Activated naive CD4-positive, alpha-beta T cell treated with anti-CD3 and anti-CD28 coated beads for 36 hours (primary cell): ENCODE data around the gene FAM20C. TPM values are rescaled to one million over a fixed set of nuclear protein-coding genes. Genes with fewer than 3 reads are reported as not detected.
"Not testable (repeated sequence)": the region's sequence is repeated elsewhere in the genome, so short reads cannot be mapped to it uniquely, and the experiment has no call there.

ENCODE experiments used
- CTCF ChIA-PET: fragments of 350-600 bp; sonication (Branson Sonifier 250); formaldehyde crosslinking; loops from one replicate; lab custom pipeline; 2021; ENCODE audit warnings: antibody characterized with exemption; lab: Charles Lee
- DNase-seq: peaks from one replicate; pipeline ENCODE4 v3.0.0-alpha.2; 2020
- H3K27ac Mint-ChIP-seq: one replicate; pipeline ENCODE4 v1.8.0; 2021; ENCODE audit warnings: mild to moderate bottlenecking, mixed read lengths
- H3K27me3 Mint-ChIP-seq: one replicate; pipeline ENCODE4 v1.8.0; 2021; ENCODE audit warnings: low read depth, mixed read lengths
- H3K36me3 Mint-ChIP-seq: one replicate; pipeline ENCODE4 v1.8.0; 2021; ENCODE audit warnings: low read depth, mixed read lengths
- H3K4me1 Mint-ChIP-seq: one replicate; pipeline ENCODE4 v1.8.0; 2021; ENCODE audit warnings: low read depth, mixed read lengths
- H3K4me3 Mint-ChIP-seq: one replicate; pipeline ENCODE4 v1.8.0; 2021; ENCODE audit warnings: mild to moderate bottlenecking, moderate library complexity, mixed read lengths
- H3K9me3 Mint-ChIP-seq: one replicate; pipeline ENCODE4 v1.8.0; 2021; ENCODE audit warnings: mixed read lengths
- intact Hi-C: fragments of 100-400 bp; cut with micrococcal nuclease; formaldehyde crosslinking; loops from one replicate; pipeline ENCODE4 v1.15.1; 2023
- total RNA-seq, 2 experiments: library from RNA; stranded (reverse); gene quantifications; one replicate each; pipeline ENCODE4 v1.2.3, GENCODE V29; 2021

The FAM20C gene
- total RNA-seq, 2 experiments from 2014 or later, result 0.26 to 0.91 TPM

DNA sequence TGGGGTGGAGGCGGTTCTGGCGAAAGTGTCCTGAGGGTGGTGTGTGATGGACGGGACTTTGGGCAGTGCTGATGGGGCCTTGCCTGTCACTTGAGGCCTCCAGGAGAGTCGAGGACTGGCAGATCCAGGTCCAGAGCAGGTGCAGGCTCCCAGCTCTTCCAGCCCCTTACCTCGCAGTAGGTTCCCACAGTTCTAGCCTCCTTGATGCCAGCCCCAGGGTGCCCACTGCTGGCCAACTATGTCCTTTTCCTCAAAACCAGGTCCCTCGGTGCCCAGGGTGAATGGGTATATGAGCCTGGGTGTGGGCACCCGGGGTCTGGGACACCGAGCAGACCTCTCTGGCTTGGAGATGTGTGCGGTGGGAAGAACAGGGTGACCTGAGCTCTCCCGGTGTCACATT lies 8.3 kb downstream of the FAM20C start:
- no peaks in the 10 kb centered on the region for H3K9me3 Mint-ChIP-seq
- DNase-seq, result no peak
- no peak overlapping the region for H3K4me3 Mint-ChIP-seq
- H3K4me1 Mint-ChIP-seq, result no peaks in the 10 kb centered on the region
- no peak overlapping the region for H3K27ac Mint-ChIP-seq
- no peaks in the 10 kb centered on the region for H3K36me3 Mint-ChIP-seq
- CTCF ChIA-PET, result interaction anchor here (0.6 to 0.9 kb wide), 2 partner anchors 62 to 65 kb away, joined by 3 to 5 read pairs; no protein-coding TSS in a partner anchor
- H3K27me3 Mint-ChIP-seq, result peaks cover 6% of the 10 kb centered on the region
- intact Hi-C loops, result no loop called here

DNA sequence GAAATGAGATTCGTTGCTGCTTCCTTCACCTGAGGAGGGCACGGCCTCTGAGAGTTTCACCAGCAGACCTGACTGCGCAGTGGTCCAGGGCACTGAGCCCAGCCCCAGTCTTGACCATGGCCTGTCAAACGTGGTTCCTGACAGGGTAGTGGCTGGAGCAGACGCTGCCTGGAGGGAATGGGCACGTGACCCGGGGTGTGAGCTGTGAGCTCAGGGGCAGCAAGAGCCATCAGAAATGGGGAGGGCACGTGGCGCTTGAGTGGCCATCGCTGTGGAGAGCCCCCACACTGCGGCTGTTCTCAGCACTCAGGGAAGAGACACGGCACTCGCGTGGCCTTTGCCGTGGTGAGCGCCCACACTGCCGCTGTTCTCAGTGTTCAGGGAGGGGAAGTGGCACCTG lies 12.0 kb downstream of the FAM20C start:
- no peaks in the 10 kb centered on the region for H3K36me3 Mint-ChIP-seq
- H3K4me1 Mint-ChIP-seq, result no peaks in the 10 kb centered on the region
- H3K27ac Mint-ChIP-seq, result no peak overlapping the region
- DNase-seq, result no peak
- CTCF ChIA-PET, result no interaction called here
- no peaks in the 10 kb centered on the region for H3K9me3 Mint-ChIP-seq
- H3K27me3 Mint-ChIP-seq, result no peaks in the 10 kb centered on the region
- intact Hi-C loops, result no loop called here
- no peak overlapping the region for H3K4me3 Mint-ChIP-seq

DNA sequence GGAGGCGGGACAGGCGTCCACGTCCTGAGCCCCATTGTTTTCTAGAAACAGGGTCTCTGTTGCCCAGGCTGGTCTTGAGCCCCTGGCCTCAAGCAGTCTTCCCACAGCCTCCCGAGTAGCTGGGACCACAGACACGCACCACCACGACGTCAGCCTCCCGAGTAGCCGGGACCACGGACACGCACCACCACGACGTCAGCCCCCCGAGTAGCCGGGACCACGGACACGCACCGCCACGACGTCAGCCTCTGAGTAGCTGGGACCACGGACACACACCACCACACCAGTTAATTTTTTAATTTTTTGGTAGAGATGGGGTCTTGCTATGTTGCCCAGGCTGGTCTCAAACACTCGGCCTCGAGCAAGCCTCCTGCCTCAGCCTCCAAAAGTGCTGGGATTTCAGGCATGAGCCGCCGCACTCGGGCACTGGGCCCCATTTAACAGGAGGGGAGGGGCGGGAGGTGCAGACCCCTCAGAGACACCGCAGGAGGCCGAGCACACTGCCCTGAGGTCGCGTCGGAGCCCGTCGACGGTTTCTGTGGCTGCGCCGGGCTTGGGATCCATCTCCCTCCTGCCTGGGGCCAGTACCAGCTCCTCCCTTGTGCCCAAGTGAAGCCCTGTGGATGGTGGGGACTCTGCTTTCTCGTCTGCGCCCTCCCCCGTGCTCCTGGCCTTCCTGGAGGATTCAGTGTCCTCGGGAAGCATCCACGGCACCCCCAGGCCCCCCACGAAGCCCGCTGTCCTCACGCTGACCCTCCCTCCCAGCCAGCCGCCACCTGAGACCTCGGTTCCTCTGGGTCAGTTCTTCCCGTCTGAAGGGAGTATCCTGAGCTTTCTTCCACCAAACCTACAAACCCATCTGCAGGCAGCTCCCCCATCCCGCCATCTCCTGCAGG lies 13.0 kb downstream of the FAM20C start:
- H3K27ac Mint-ChIP-seq, result no peak overlapping the region
- H3K4me3 Mint-ChIP-seq, result no peak overlapping the region
- DNase-seq, result no peak
- H3K4me1 Mint-ChIP-seq, result no peaks in the 10 kb centered on the region
- intact Hi-C loops, result no loop called here
- no peaks in the 10 kb centered on the region for H3K27me3 Mint-ChIP-seq
- no peaks in the 10 kb centered on the region for H3K9me3 Mint-ChIP-seq
- no peaks in the 10 kb centered on the region for H3K36me3 Mint-ChIP-seq
- CTCF ChIA-PET, result no interaction called here

DNA sequence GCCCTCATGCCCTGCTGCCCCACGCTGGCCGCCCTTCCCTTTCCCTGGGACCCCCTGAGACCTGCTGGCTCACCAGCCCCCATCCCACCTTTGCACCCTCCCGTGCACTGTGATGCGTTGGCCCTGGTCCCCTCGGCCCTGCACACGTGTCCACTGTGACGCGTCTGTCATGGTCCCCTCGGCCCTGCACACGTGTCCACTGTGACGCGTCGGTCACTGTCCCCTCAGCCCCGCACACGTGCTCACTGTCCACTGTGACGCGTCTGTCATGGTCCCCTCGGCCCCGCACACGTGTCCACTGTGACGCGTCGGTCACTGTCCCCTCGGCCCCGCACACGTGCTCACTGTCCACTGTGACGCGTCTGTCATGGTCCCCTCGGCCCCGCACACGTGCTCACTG lies 14.0 kb downstream of the FAM20C start:
- H3K36me3 Mint-ChIP-seq, H3K27me3 Mint-ChIP-seq, intact Hi-C loops, H3K4me1 Mint-ChIP-seq, H3K27ac Mint-ChIP-seq, DNase-seq, H3K4me3 Mint-ChIP-seq, H3K9me3 Mint-ChIP-seq, CTCF ChIA-PET: not testable (repeated sequence)

DNA sequence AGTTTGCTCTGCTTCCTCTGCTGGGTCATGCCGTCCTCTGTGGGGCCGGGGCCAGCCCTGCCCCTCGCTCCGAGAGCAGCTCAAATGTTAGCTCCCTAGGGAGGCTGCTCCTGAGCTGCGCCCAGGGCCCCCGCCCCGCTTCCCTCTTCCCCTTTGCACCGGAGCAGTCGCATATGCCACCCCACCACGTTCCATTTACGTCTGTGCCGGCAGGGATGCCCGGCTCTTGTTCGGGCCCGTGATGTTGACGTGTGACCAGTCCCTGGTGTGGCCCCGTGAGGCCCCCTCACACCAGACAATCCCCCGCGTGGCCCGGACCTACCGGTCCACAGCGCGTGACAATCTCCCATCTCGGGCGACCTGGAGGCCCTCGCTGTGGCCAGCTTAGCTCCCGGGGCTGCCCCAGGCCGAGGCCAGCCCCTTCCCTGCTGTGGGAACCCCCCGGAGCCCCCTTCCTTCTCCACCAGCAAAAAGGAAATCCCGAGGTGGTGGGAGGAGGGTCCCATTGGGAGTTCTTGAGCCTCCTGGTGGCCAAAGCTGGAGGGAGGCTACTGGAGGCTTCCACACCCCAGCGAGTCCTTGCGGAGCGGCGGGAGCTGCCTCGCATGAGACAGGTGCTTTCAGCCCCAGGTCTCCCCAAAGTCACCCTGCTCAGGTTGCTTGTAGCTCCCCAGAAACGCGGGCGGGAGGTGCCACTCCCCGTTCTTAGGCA lies 15.2 kb downstream of the FAM20C start:
- no peaks in the 10 kb centered on the region for H3K36me3 Mint-ChIP-seq
- H3K27me3 Mint-ChIP-seq, result no peaks in the 10 kb centered on the region
- no peak overlapping the region for H3K27ac Mint-ChIP-seq
- no peaks in the 10 kb centered on the region for H3K9me3 Mint-ChIP-seq
- DNase-seq, result no peak
- CTCF ChIA-PET, result no interaction called here
- intact Hi-C loops, result no loop called here
- no peaks in the 10 kb centered on the region for H3K4me1 Mint-ChIP-seq
- no peak overlapping the region for H3K4me3 Mint-ChIP-seq

DNA sequence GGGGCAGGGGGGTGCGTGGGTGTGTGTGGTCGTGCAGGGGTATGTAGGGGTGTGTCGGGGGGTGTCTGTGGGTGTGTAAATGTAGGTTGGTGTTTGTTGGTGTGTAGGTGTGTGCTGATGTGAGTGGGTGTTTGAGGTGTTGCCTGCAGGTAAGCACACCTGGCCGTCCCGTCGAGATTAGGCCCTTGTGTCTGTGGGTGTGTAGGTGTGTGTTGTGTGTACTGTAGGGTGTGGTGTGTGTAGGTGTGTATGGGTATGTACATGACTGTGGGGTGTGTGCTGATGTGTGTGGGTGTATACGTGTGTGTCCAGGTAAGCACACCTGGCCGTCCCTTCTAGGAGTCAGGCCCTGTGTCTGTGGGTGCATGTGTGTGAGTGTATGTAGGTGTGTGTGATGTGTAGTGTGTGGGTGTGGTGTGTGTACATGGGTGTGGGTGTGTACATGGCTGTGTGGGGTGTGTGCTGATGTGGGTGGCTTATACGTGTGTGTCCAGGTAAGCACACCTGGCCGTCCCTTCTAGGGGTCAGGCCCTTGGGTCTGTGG lies 15.8 kb downstream of the FAM20C start:
- H3K9me3 Mint-ChIP-seq, result no peaks in the 10 kb centered on the region
- no peaks in the 10 kb centered on the region for H3K27me3 Mint-ChIP-seq
- H3K36me3 Mint-ChIP-seq, result no peaks in the 10 kb centered on the region
- DNase-seq, result no peak
- H3K4me3 Mint-ChIP-seq, result no peak overlapping the region
- H3K4me1 Mint-ChIP-seq, result no peaks in the 10 kb centered on the region
- H3K27ac Mint-ChIP-seq, result no peak overlapping the region
- CTCF ChIA-PET, result no interaction called here
- intact Hi-C loops, result no loop called here

DNA sequence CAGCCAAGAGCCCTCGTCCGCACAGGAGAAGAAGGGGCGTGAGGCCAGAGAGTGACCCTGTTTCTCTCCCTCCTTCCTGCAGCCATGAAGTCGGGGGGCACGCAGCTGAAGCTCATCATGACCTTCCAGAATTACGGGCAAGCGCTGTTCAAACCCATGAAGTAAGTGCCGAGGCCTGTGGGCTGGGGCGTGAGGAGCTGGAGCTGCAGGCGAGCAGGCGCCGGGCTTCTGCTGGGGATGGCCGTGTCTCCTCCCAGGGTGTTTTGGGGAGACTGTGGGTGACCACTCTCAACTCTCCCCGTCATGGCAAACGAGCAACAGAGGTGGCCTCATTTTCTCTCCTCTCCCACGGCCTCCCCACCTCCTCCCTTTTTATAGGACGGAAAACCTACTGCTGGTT lies 16.4 kb downstream of the FAM20C start:
- H3K36me3 Mint-ChIP-seq, result no peaks in the 10 kb centered on the region
- CTCF ChIA-PET, result no interaction called here
- H3K9me3 Mint-ChIP-seq, result no peaks in the 10 kb centered on the region
- DNase-seq, result no peak
- no peak overlapping the region for H3K27ac Mint-ChIP-seq
- no peaks in the 10 kb centered on the region for H3K4me1 Mint-ChIP-seq
- intact Hi-C loops, result no loop called here
- no peaks in the 10 kb centered on the region for H3K27me3 Mint-ChIP-seq
- no peak overlapping the region for H3K4me3 Mint-ChIP-seq

DNA sequence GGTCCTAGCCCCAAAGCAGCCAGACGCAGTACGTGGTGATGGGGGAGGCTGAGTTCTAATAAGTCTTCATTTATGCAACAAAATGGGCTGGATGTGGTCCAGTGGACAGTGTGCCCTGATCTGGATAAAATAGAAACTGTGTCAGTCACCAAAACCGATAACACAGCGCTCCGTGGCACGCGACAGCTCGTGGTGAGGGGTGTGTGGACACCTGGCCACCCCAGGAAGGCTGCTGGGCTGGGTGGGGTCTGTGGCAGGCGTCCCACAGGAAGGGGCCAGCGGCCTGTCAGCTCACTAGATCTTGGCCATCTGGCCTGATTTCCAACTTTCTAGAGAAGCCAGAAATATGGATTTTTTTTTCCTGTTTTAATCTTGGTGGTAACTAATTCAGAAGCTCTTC lies 17.0 kb downstream of the FAM20C start:
- H3K9me3 Mint-ChIP-seq, result no peaks in the 10 kb centered on the region
- CTCF ChIA-PET, result no interaction called here
- no peak overlapping the region for H3K4me3 Mint-ChIP-seq
- H3K27me3 Mint-ChIP-seq, result no peaks in the 10 kb centered on the region
- intact Hi-C loops, result no loop called here
- H3K4me1 Mint-ChIP-seq, result no peaks in the 10 kb centered on the region
- H3K36me3 Mint-ChIP-seq, result no peaks in the 10 kb centered on the region
- H3K27ac Mint-ChIP-seq, result no peak overlapping the region
- no peak for DNase-seq

DNA sequence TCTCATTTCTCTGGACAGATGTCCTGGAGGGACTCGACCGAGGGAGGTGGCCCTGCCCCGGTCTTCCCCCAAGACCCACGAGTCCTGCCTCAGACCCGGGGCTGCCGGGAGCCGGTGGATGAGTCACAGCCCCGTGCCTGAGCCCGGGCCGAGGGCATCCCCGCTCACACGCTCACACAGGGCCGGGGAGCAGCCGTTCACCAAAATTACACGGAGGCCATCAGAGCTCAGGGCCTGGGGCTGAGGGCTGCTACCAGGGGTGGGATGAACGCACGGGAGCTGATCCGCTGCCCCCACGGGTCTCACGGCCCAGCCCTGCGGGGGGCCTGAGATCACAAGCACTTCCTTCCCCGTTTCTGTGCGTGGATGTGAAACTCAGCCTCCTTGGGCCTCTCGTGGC lies 17.5 kb downstream of the FAM20C start:
- CTCF ChIA-PET, result no interaction called here
- Mint-ChIP-seq H3K27me3 (no peaks in the 10 kb centered on the region), H3K4me1 (no peaks in the 10 kb centered on the region), H3K27ac (no peak overlapping the region), H3K36me3 (no peaks in the 10 kb centered on the region), H3K9me3 (no peaks in the 10 kb centered on the region), H3K4me3 (no peak overlapping the region)
- no peak for DNase-seq
- intact Hi-C loops, result no loop called here

DNA sequence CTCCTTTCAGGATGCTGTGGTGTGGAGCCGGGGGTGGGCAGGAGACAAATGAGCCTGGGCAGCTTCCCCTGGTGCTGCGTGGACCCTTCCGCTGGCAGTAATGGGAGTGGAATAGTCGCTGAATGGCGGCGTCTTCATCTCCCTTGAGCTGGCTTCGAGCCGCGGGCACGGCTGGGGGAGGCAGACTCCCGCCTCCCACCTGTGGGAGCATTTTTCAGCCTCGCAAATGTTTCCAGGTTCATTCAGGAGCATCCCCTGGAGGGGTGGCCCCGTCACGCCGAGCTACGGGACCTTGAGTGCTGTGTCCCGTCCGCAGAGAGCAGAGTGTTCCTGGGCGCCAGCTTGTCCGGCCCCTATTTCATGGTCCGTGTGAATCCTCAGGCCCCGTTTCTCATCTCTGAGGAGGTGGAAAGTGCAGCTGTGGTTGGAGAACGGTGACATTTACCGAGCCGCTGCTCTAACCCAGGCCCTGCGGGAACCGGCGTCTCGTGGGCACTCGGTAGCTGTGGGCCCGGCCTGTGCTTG lies 18.1 kb downstream of the FAM20C start:
- no peaks in the 10 kb centered on the region for H3K36me3 Mint-ChIP-seq
- H3K9me3 Mint-ChIP-seq, result no peaks in the 10 kb centered on the region
- intact Hi-C loops, result no loop called here
- CTCF ChIA-PET, result no interaction called here
- no peak overlapping the region for H3K4me3 Mint-ChIP-seq
- H3K27ac Mint-ChIP-seq, result no peak overlapping the region
- no peak for DNase-seq
- H3K4me1 Mint-ChIP-seq, result no peaks in the 10 kb centered on the region
- H3K27me3 Mint-ChIP-seq, result no peaks in the 10 kb centered on the region

DNA sequence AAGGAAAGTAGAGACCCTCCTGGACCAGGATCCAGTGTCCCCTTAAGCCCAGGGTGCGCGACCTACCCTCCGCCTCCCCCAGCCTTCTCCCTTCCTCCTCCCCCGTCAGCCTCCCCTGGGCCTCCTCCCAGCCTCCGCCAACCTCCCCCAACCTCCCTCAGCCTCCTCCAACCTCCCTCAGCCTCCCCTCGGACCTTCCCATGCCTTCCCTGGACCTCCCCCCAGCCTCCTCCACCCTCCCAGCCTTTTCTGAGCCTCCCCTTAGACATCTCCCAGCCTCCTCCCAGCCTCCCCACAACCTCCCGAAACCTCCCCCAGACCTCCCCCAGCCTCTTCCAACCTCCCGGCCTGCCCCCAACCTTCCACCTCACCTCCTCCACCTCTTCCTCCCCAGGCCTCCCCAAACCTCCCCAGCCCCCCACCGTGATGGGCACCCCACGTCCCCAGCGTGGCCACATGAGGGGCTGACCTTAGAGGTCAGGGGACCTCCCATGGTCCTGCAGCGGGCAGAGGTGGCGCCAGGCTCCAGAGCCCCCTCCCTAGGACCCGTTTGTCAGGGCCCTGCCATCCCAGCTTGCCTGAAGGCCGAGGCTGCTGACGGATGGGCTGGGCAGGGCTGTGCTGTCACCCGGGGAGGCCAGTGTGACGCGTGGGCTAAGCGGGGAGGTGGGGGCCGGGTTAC lies 18.8 kb downstream of the FAM20C start:
- no peaks in the 10 kb centered on the region for H3K27me3 Mint-ChIP-seq
- H3K4me1 Mint-ChIP-seq, result no peaks in the 10 kb centered on the region
- DNase-seq, result no peak
- CTCF ChIA-PET, result no interaction called here
- intact Hi-C loops, result no loop called here
- H3K9me3 Mint-ChIP-seq, result no peaks in the 10 kb centered on the region
- H3K27ac Mint-ChIP-seq, result no peak overlapping the region
- H3K36me3 Mint-ChIP-seq, result no peaks in the 10 kb centered on the region
- H3K4me3 Mint-ChIP-seq, result no peak overlapping the region

DNA sequence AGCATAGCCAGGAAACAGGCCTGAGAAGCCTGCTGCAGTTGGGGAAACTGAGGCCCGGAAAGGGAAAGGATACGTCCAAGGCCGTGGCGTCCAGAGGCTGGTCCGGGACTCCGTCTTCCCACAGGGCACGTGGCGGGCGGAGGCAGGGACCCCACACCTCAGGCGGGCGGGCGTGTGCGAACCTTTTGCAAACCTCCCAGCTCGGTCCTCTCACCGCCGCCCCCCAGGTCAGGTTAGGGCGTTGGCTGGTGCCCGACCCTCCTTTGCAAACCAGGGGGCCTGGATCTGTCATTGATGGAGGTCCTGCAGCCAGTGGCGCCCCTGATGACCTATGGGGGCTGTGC lies 19.3 kb downstream of the FAM20C start:
- no peak overlapping the region for H3K27ac Mint-ChIP-seq

More for the DNA sequence above, 19.3 kb downstream of the FAM20C start:
- intact Hi-C loops, result no loop called here
- Mint-ChIP-seq H3K27me3 (no peaks in the 10 kb centered on the region), H3K36me3 (no peaks in the 10 kb centered on the region), H3K4me1 (no peaks in the 10 kb centered on the region), H3K9me3 (no peaks in the 10 kb centered on the region), H3K4me3 (no peak overlapping the region)
- CTCF ChIA-PET, result no interaction called here
- no peak for DNase-seq
